GM10266 (cell line): ENCODE measurements around the gene CORT.
A peak's percentile ranks its signal among the peaks of the same experiment; 100 is the strongest.
"Not testable (repeated sequence)": the region's sequence is repeated elsewhere in the genome, so short reads cannot be mapped to it uniquely, and the experiment has no call there.

Source experiments
- DNase-seq: peaks from one replicate; pipeline ENCODE4 v3.0.0; 2012; ENCODE audit errors: extremely low spot score
- CTCF ChIP-seq: IDR thresholded peaks from 2 replicates; pipeline ENCODE4 v1.5.1; 2012; ENCODE audit warnings: mild to moderate bottlenecking, low read depth; ENCODE audit not compliant: control insufficient read depth, insufficient read depth; ENCODE audit errors: missing control alignments

Gene CORT

GRCh38 chr1:10421637-10422036 lies 28.2 kb upstream of the CORT start:
- no peak for DNase-seq
- TF ChIP-seq CTCF = no peak

- DNase-seq = no peak
- no peak for TF ChIP-seq CTCF
Observed at GRCh38 chr1:10424034-10424433, 25.8 kb upstream of the CORT start.

GRCh38 chr1:10424651-10425050 lies 25.2 kb upstream of the CORT start:
- no peak for TF ChIP-seq CTCF
- DNase-seq = no peak

GRCh38 chr1:10425826-10426534 lies 23.9 kb upstream of the CORT start:
- DNase-seq = not testable (repeated sequence)

- not testable (repeated sequence) for DNase-seq
Observed at GRCh38 chr1:10426535-10426848, 23.3 kb upstream of the CORT start.

- no peak for TF ChIP-seq CTCF
- no peak for DNase-seq
Observed at GRCh38 chr1:10428984-10429383, 20.8 kb upstream of the CORT start.

GRCh38 chr1:10429868-10430215 lies 20.0 kb upstream of the CORT start:
- no peak for TF ChIP-seq CTCF
- no peak for DNase-seq

GRCh38 chr1:10430216-10431069 lies 19.4 kb upstream of the CORT start, which contains the start of gene CENPS:
TSS of gene CENPS (plus strand) at chr1:10430433. CDS start at chr1:10430518, 85 bp downstream.
- TF ChIP-seq CTCF = peak; percentile 92
- DNase-seq = peak; percentile 99
